IMR-90 (cell line): ENCODE data around the gene ARGFX. TPM values are rescaled to one million over a fixed set of nuclear protein-coding genes. Genes with fewer than 3 reads are reported as not detected.

ENCODE experiments used
- ATAC-seq: fragments of 200-7000 bp; cut with Tn5 transposase; 2 replicates; pipeline ENCODE4 v1.9.1; 2020; ENCODE audit warnings: low read depth, mild to moderate bottlenecking, moderate library complexity
- BruUV-seq: library from RNA; stranded (reverse); fragments of 400-500 nt; replicated peaks from 2 replicates; lab custom pipeline; 2021; lab: Mats Ljungman, UMichigan
- CTCF ChIA-PET: fragments of 300-600 bp; formaldehyde crosslinking; extraction: SDS; loops from one replicate; lab custom pipeline; 2021; ENCODE audit warnings: antibody characterized with exemption; lab: Yijun Ruan, JAX
- POLR2A ChIA-PET: fragments of 300-600 bp; sonication (Branson Sonifier 250); formaldehyde crosslinking; loops from one replicate; lab custom pipeline; 2022; ENCODE audit warnings: antibody characterized with exemption; ENCODE audit not compliant: unreplicated experiment; lab: Charles Lee
- DNase-seq: peaks from one replicate; pipeline ENCODE4 v3.0.0; 2013
- H2AFZ ChIP-seq: replicated peaks from 2 replicates; pipeline ENCODE3; 2013; ENCODE audit warnings: low read length, mild to moderate bottlenecking; ENCODE audit not compliant: poor library complexity
- H2AK5ac ChIP-seq: 2 replicates; pipeline ENCODE4 v1.6.1; 2013; ENCODE audit warnings: low read depth, low read length, inconsistent platforms
- H2AK9ac ChIP-seq: replicated peaks from 2 replicates; pipeline ENCODE3; 2013; ENCODE audit warnings: mild to moderate bottlenecking, low read depth, low read length, moderate library complexity; ENCODE audit not compliant: poor library complexity
- H2BK120ac ChIP-seq: 2 replicates; pipeline ENCODE4 v1.6.1; 2013; ENCODE audit warnings: low read depth, low read length, inconsistent platforms
- H2BK15ac ChIP-seq: 3 replicates; pipeline ENCODE4 v1.6.1; 2013; ENCODE audit warnings: low read depth, low read length, inconsistent platforms
- H2BK20ac ChIP-seq: 2 replicates; pipeline ENCODE4 v1.6.1; 2013; ENCODE audit warnings: low read depth, mild to moderate bottlenecking, inconsistent platforms, low read length, moderate library complexity
- H2BK5ac ChIP-seq: 2 replicates; pipeline ENCODE4 v1.6.1; 2013; ENCODE audit warnings: mild to moderate bottlenecking, low read depth, low read length, inconsistent platforms; ENCODE audit not compliant: poor library complexity, severe bottlenecking
- H3K14ac ChIP-seq: replicated peaks from 2 replicates; pipeline ENCODE4 v1.6.1; 2013; ENCODE audit warnings: low read depth, low read length, inconsistent platforms
- H3K18ac ChIP-seq: 2 replicates; pipeline ENCODE4 v1.6.1; 2013; ENCODE audit warnings: low read depth, low read length, control low read depth
- H3K23ac ChIP-seq: 2 replicates; pipeline ENCODE4 v1.6.1; 2013; ENCODE audit warnings: low read depth, low read length, inconsistent platforms
- H3K27ac ChIP-seq: 2 replicates; pipeline ENCODE4 v1.5.1; 2013; ENCODE audit warnings: mild to moderate bottlenecking, control low read depth, low read length; ENCODE audit not compliant: insufficient read depth
- H3K27me3 ChIP-seq: 2 replicates; pipeline ENCODE4 v1.6.1; 2013; ENCODE audit warnings: low read length; ENCODE audit not compliant: control insufficient read depth, insufficient read depth
- H3K36me3 ChIP-seq: 2 replicates; pipeline ENCODE4 v1.6.1; 2013; ENCODE audit warnings: low read length, mixed read lengths; ENCODE audit not compliant: control insufficient read depth, insufficient read depth
- H3K4ac ChIP-seq: 2 replicates; pipeline ENCODE4 v1.6.1; 2013; ENCODE audit warnings: low read depth, low read length, inconsistent platforms
- H3K4me1 ChIP-seq: 2 replicates; pipeline ENCODE4 v1.6.1; 2013; ENCODE audit warnings: low read length, mixed read lengths; ENCODE audit not compliant: control insufficient read depth, insufficient read depth
- H3K4me2 ChIP-seq: 2 replicates; pipeline ENCODE4 v1.6.1; 2013; ENCODE audit warnings: low read depth, mild to moderate bottlenecking, control low read depth, low read length, moderate library complexity
- H3K4me3 ChIP-seq: 2 replicates; pipeline ENCODE4 v1.5.1; 2013; ENCODE audit warnings: low read depth, mild to moderate bottlenecking, control low read depth, low read length, moderate library complexity; ENCODE audit not compliant: insufficient read depth
- H3K56ac ChIP-seq: 2 replicates; pipeline ENCODE4 v1.6.1; 2013; ENCODE audit warnings: low read length, inconsistent platforms; ENCODE audit not compliant: insufficient read depth; ENCODE audit errors: extremely low read depth
- H3K79me1 ChIP-seq, 2 experiments: 2 replicates each; pipeline ENCODE4 v1.6.1; 2013; ENCODE audit warnings: low read length in 2 of 2, inconsistent platforms in 1 of 2, low read depth in 1 of 2
- H3K9ac ChIP-seq: 2 replicates; pipeline ENCODE4 v1.6.1; 2013; ENCODE audit warnings: low read depth, low read length, control low read depth
- H3K9me1 ChIP-seq: 2 replicates; pipeline ENCODE4 v1.6.1; 2013; ENCODE audit warnings: low read length, inconsistent platforms; ENCODE audit not compliant: insufficient read depth
- H3K9me3 ChIP-seq: 2 replicates; pipeline ENCODE4 v1.6.1; 2013; ENCODE audit warnings: low read length; ENCODE audit not compliant: control insufficient read depth, insufficient read depth
- H4K20me1 ChIP-seq: 2 replicates; pipeline ENCODE4 v1.6.1; 2013; ENCODE audit warnings: low read length, inconsistent platforms; ENCODE audit not compliant: insufficient read depth
- H4K5ac ChIP-seq: 2 replicates; pipeline ENCODE4 v1.6.1; 2013; ENCODE audit warnings: mild to moderate bottlenecking, low read depth, low read length, control low read depth
- H4K8ac ChIP-seq, 2 experiments: 2 replicates each; pipeline ENCODE4 v1.6.1; 2013; ENCODE audit warnings: low read depth in 2 of 2, low read length in 2 of 2, control low read depth in 1 of 2, inconsistent platforms in 1 of 2
- H4K91ac ChIP-seq: 2 replicates; pipeline ENCODE4 v1.6.1; 2013; ENCODE audit warnings: low read depth, low read length, inconsistent platforms; ENCODE audit not compliant: insufficient read depth
- BHLHE40 ChIP-seq: fragments of 150-350 bp; IDR thresholded peaks from 2 replicates; pipeline ENCODE4 v1.6.1; 2016; ENCODE audit warnings: mild to moderate bottlenecking, low read depth, low read length
- CEBPB ChIP-seq: IDR thresholded peaks from 2 replicates; pipeline ENCODE4 v1.6.1; 2012; ENCODE audit warnings: low read depth, low read length, improper control_type of control experiment
- CHD1 ChIP-seq: IDR thresholded peaks from 2 replicates; pipeline ENCODE4 v1.6.1; 2012; ENCODE audit warnings: low read depth, low read length, improper control_type of control experiment
- CTCF ChIP-seq: conservative IDR thresholded peaks from 2 replicates; pipeline ENCODE4 v1.5.1; 2012; ENCODE audit warnings: mild to moderate bottlenecking, low read depth, low read length, improper control_type of control experiment
- MAFK ChIP-seq: IDR thresholded peaks from 2 replicates; pipeline ENCODE4 v1.6.1; 2012; ENCODE audit warnings: low read depth, low read length, improper control_type of control experiment
- MAZ ChIP-seq: IDR thresholded peaks from 2 replicates; pipeline ENCODE4 v1.6.1; 2012; ENCODE audit warnings: low read depth, mild to moderate bottlenecking, low read length, improper control_type of control experiment, moderate library complexity, borderline replicate concordance
- MXI1 ChIP-seq: IDR thresholded peaks from 2 replicates; pipeline ENCODE4 v1.6.1; 2012; ENCODE audit warnings: low read depth, mild to moderate bottlenecking, low read length, moderate library complexity, borderline replicate concordance
- NFE2L2 ChIP-seq: fragments of 150-350 bp; IDR thresholded peaks from 2 replicates; pipeline ENCODE4 v1.6.1; 2016; ENCODE audit warnings: low read depth, mild to moderate bottlenecking, low read length
- POLR2A ChIP-seq: IDR thresholded peaks from 2 replicates; pipeline ENCODE4 v1.6.1; 2012; ENCODE audit warnings: mild to moderate bottlenecking, low read depth, low read length
- RAD21 ChIP-seq: IDR thresholded peaks from 2 replicates; pipeline ENCODE4 v1.6.1; 2012; ENCODE audit warnings: low read length, improper control_type of control experiment
- RCOR1 ChIP-seq: IDR thresholded peaks from 2 replicates; pipeline ENCODE4 v1.6.1; 2012; ENCODE audit warnings: mild to moderate bottlenecking, low read length, improper control_type of control experiment; ENCODE audit not compliant: insufficient replicate concordance
- SMC3 ChIP-seq: fragments of 150-350 bp; IDR thresholded peaks from 2 replicates; pipeline ENCODE4 v1.6.1; 2016; ENCODE audit warnings: low read depth, mild to moderate bottlenecking, antibody characterized with exemption, low read length, moderate library complexity
- dilution Hi-C: fragments of 300-500 bp; cut with HindIII; formaldehyde crosslinking; loops from one replicate; pipeline ENCODE4 v1.14.3; 2018; ENCODE audit warnings: low sequenced_read_pairs; ENCODE audit not compliant: unreplicated experiment
- in situ Hi-C: fragments of 300-500 bp; cut with MboI; formaldehyde crosslinking; loops from 3 replicates; pipeline ENCODE4 v1.14.3; 2019; ENCODE audit warnings: low sequenced_read_pairs, inconsistent platforms, mixed read lengths
- intact Hi-C: fragments of 100-400 bp; cut with micrococcal nuclease; formaldehyde crosslinking; loops from 2 replicates; pipeline ENCODE4 v1.10.0; 2022
- polyA plus RNA-seq, 3 experiments: library from polyadenylated mRNA; depleted of rRNA; stranded (reverse); fragments of >200 nt; gene quantifications; 2 replicates each; pipeline ENCODE4 v1.2.3, GENCODE V29; 2012; ENCODE audit warnings: low replicate concordance in 1 of 3
- total RNA-seq: library from RNA; depleted of rRNA; stranded (reverse); fragments of >200 nt; gene quantifications from 2 replicates; pipeline ENCODE4 v1.2.3, GENCODE V29; 2012
- TF ChIP-seq, protein P1 (sequence below): fragments of 150-350 bp; IDR thresholded peaks from 2 replicates; pipeline ENCODE4 v1.6.1; 2017; ENCODE audit warnings: mild to moderate bottlenecking, antibody characterized with exemption, low read length, low read depth
- TF ChIP-seq, protein P2 (sequence below): fragments of 150-350 bp; IDR thresholded peaks from 2 replicates; pipeline ENCODE4 v1.6.1; 2016; ENCODE audit warnings: low read depth, mild to moderate bottlenecking, low read length, moderate library complexity, borderline replicate concordance

The ARGFX gene
- total and polyA plus RNA-seq, 2 of the 4 experiments (the other 2 are of a cell fraction), result not detected

DNA sequence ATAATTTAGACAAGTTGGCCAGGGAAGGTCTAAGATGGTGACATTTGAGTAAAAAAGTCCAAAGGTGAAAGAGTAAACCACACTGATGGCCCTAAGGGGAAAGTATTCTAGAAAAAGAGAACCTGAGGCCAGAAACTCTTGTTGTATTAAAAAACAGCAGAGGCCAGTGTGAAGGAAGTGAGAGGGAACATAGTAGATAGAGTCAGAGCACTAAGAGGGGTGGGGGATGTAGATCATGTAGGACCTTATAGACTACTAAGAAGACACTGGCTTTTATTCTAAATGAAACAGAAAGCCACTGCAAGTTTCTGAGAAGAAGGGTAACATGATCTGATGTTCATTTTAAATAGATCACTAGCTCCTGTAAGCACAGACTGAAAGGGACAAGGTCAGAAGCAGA lies 36.5 kb upstream of the ARGFX start:
- no peak overlapping the region for H2BK120ac ChIP-seq
- H3K18ac ChIP-seq, result no peak overlapping the region
- CTCF ChIA-PET, result no interaction called here
- dilution Hi-C loops, result no loop called here
- H2BK20ac ChIP-seq, result no peak overlapping the region
- H4K5ac ChIP-seq, result no peak overlapping the region
- no peak for DNase-seq
- no peaks in the 10 kb centered on the region for H3K9me1 ChIP-seq
- H3K4me1 ChIP-seq, result no peaks in the 10 kb centered on the region
- H3K36me3 ChIP-seq, result peaks cover 3% of the 10 kb centered on the region; the same call in 1 of the 2 replicates
- H3K9ac ChIP-seq, result no peak overlapping the region
- POLR2A ChIA-PET, result no interaction called here
- H4K8ac ChIP-seq, result no peak overlapping the region
- no peak overlapping the region for H2AFZ ChIP-seq
- no peak overlapping the region for H3K56ac ChIP-seq
- H2AK5ac ChIP-seq, result no peak overlapping the region
- no peak overlapping the region for H3K4me3 ChIP-seq
- H3K9me3 ChIP-seq, result no peaks in the 10 kb centered on the region
- H2BK15ac ChIP-seq, result no peak overlapping the region
- no peaks in the 10 kb centered on the region for H3K27me3 ChIP-seq
- H4K20me1 ChIP-seq, result no peaks in the 10 kb centered on the region
- H3K23ac ChIP-seq, result no peak overlapping the region
- no peak for ATAC-seq
- no peak overlapping the region for H2AK9ac ChIP-seq
- TF ChIP-seq, protein P1, sequence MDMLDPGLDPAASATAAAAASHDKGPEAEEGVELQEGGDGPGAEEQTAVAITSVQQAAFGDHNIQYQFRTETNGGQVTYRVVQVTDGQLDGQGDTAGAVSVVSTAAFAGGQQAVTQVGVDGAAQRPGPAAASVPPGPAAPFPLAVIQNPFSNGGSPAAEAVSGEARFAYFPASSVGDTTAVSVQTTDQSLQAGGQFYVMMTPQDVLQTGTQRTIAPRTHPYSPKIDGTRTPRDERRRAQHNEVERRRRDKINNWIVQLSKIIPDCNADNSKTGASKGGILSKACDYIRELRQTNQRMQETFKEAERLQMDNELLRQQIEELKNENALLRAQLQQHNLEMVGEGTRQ, result no peak
- no peak for TF ChIP-seq RCOR1
- no peak for TF ChIP-seq MAFK
- TF ChIP-seq CTCF, result no peak
- TF ChIP-seq NFE2L2, result no peak
- no peak for TF ChIP-seq RAD21
- no peak for TF ChIP-seq CEBPB
- no peak for TF ChIP-seq BHLHE40
- no peak for TF ChIP-seq MXI1
- TF ChIP-seq CHD1, result no peak
- no peak for TF ChIP-seq POLR2A
- no peak for TF ChIP-seq MAZ
- no peak for TF ChIP-seq SMC3
- TF ChIP-seq, protein P2, sequence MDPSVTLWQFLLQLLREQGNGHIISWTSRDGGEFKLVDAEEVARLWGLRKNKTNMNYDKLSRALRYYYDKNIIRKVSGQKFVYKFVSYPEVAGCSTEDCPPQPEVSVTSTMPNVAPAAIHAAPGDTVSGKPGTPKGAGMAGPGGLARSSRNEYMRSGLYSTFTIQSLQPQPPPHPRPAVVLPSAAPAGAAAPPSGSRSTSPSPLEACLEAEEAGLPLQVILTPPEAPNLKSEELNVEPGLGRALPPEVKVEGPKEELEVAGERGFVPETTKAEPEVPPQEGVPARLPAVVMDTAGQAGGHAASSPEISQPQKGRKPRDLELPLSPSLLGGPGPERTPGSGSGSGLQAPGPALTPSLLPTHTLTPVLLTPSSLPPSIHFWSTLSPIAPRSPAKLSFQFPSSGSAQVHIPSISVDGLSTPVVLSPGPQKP, result no peak
- H3K79me1 ChIP-seq, result peaks cover 0 to 3% of the 10 kb centered on the region in 2 experiments; a peak in 1 of 4 replicates
- H2BK5ac ChIP-seq, result no peak overlapping the region
- no peak overlapping the region for H3K27ac ChIP-seq
- H3K14ac ChIP-seq, result no peak overlapping the region
- no peak overlapping the region for H4K91ac ChIP-seq
- no peak overlapping the region for H3K4ac ChIP-seq
- no peak overlapping the region for H3K4me2 ChIP-seq
- no TSS peak for BruUV-seq
- in situ Hi-C loops, result no loop called here
- intact Hi-C loops, result no loop called here
